GM23338 (cell line): ENCODE measurements around the gene ENTREP3. TPM values are rescaled to one million over a fixed set of nuclear protein-coding genes. Genes with fewer than 3 reads are reported as not detected.

ENCODE experiments used
- ATAC-seq: fragments of 200-7000 bp; cut with Tn5 transposase; 3 replicates; pipeline ENCODE4 v1.9.1; 2020
- DNase-seq: peaks from one replicate; pipeline ENCODE4 v3.0.0-alpha.2; 2015; ENCODE audit warnings: low spot score
- H2AFZ ChIP-seq: fragments of 200-600 bp; sonication (generic); 2 replicates; pipeline ENCODE4 v1.8.0; 2016; ENCODE audit warnings: antibody characterized with exemption, mild to moderate bottlenecking, moderate library complexity
- H3F3A ChIP-seq: fragments of 200-600 bp; sonication (generic); replicated peaks from 2 replicates; pipeline ENCODE4 v1.8.0; 2017; ENCODE audit warnings: antibody characterized with exemption, mixed run types, low read depth
- H3K27ac ChIP-seq: fragments of 200-600 bp; sonication (generic); 2 replicates; pipeline ENCODE4 v1.6.1; 2016; ENCODE audit warnings: low read depth
- H3K27me3 ChIP-seq: fragments of 200-600 bp; sonication (generic); 2 replicates; pipeline ENCODE4 v1.8.0; 2016; ENCODE audit warnings: mild to moderate bottlenecking, mixed run types, moderate library complexity; ENCODE audit not compliant: insufficient read depth
- H3K36me3 ChIP-seq: fragments of 200-600 bp; sonication (generic); 2 replicates; pipeline ENCODE4 v1.8.0; 2016; ENCODE audit warnings: mild to moderate bottlenecking; ENCODE audit not compliant: insufficient read depth
- H3K4me1 ChIP-seq: fragments of 200-600 bp; sonication (generic); 2 replicates; pipeline ENCODE4 v1.8.0; 2016; ENCODE audit warnings: mild to moderate bottlenecking, moderate library complexity; ENCODE audit not compliant: insufficient read depth
- H3K4me2 ChIP-seq: fragments of 200-600 bp; sonication (generic); 2 replicates; pipeline ENCODE4 v1.7.1; 2017; ENCODE audit warnings: mixed run types
- H3K4me3 ChIP-seq: fragments of 200-600 bp; sonication (generic); 2 replicates; pipeline ENCODE4 v1.6.1; 2016; ENCODE audit warnings: mixed run types
- H3K79me2 ChIP-seq: fragments of 200-600 bp; sonication (generic); replicated peaks from 2 replicates; pipeline ENCODE4 v1.8.0; 2017; ENCODE audit warnings: mild to moderate bottlenecking; ENCODE audit not compliant: insufficient read depth
- H3K9me2 ChIP-seq: fragments of 200-600 bp; sonication (generic); 2 replicates; pipeline ENCODE4 v1.8.0; 2017; ENCODE audit not compliant: insufficient read depth
- H4K20me1 ChIP-seq: fragments of 200-600 bp; sonication (generic); replicated peaks from 2 replicates; pipeline ENCODE4 v1.8.0; 2017; ENCODE audit warnings: mild to moderate bottlenecking; ENCODE audit not compliant: insufficient read depth
- H3K27ac Mint-ChIP-seq: 2 replicates; pipeline ENCODE4 v1.8.0; 2020; ENCODE audit warnings: inconsistent platforms, mild to moderate bottlenecking, moderate library complexity, mixed read lengths
- H3K27me3 Mint-ChIP-seq: 3 replicates; pipeline ENCODE4 v1.8.0; 2022; ENCODE audit warnings: low read depth, mild to moderate bottlenecking, moderate library complexity, mixed read lengths, inconsistent platforms; ENCODE audit not compliant: insufficient read depth, poor library complexity
- H3K36me3 Mint-ChIP-seq: 3 replicates; pipeline ENCODE4 v1.8.0; 2021; ENCODE audit warnings: low read depth, mild to moderate bottlenecking, inconsistent platforms, moderate library complexity, mixed read lengths
- H3K4me1 Mint-ChIP-seq: 3 replicates; pipeline ENCODE4 v1.8.0; 2020; ENCODE audit warnings: mild to moderate bottlenecking, inconsistent platforms, mixed read lengths
- H3K4me3 Mint-ChIP-seq: 3 replicates; pipeline ENCODE4 v1.8.0; 2021; ENCODE audit warnings: moderate library complexity, mild to moderate bottlenecking, inconsistent platforms, mixed read lengths
- H3K9me3 Mint-ChIP-seq: 3 replicates; pipeline ENCODE4 v1.8.0; 2020; ENCODE audit warnings: moderate library complexity, mild to moderate bottlenecking, inconsistent platforms, mixed read lengths
- CREB1 ChIP-seq: fragments of 250-450 bp; sonication (Bioruptor Pico); IDR thresholded peaks from 2 replicates; pipeline ENCODE4 v1.5.0; 2020; ENCODE audit warnings: low read depth, mild to moderate bottlenecking, moderate library complexity
- EZH2 ChIP-seq: fragments of 200-600 bp; sonication (generic); IDR thresholded peaks from one replicate; pipeline ENCODE4 v1.8.0; 2017; ENCODE audit warnings: antibody characterized with exemption, mild to moderate bottlenecking, low read depth; ENCODE audit not compliant: unreplicated experiment
- EZH2phosphoT487 ChIP-seq: fragments of 200-600 bp; sonication (generic); IDR thresholded peaks from one replicate; pipeline ENCODE4 v1.8.1; 2018; ENCODE audit warnings: antibody characterized with exemption; ENCODE audit not compliant: unreplicated experiment
- JUNB ChIP-seq: IDR thresholded peaks from one replicate; pipeline ENCODE4 v1.6.1; 2016; ENCODE audit warnings: antibody characterized with exemption; ENCODE audit not compliant: unreplicated experiment
- NANOG ChIP-seq: IDR thresholded peaks from 2 replicates; pipeline ENCODE4 v1.6.1; 2016; ENCODE audit warnings: antibody characterized with exemption, borderline replicate concordance
- POLR2AphosphoS5 ChIP-seq: IDR thresholded peaks from 2 replicates; pipeline ENCODE4 v1.6.1; 2016; ENCODE audit warnings: antibody characterized with exemption, low read depth
- STAT1 ChIP-seq: IDR thresholded peaks from one replicate; pipeline ENCODE4 v1.6.1; 2016; ENCODE audit warnings: antibody characterized with exemption; ENCODE audit not compliant: unreplicated experiment
- ZNF114 ChIP-seq: fragments of 250-450 bp; sonication (Bioruptor Pico); IDR thresholded peaks from 2 replicates; pipeline ENCODE4 v1.5.0; 2020; ENCODE audit warnings: mild to moderate bottlenecking, moderate library complexity
- ZNF331 ChIP-seq: fragments of 250-450 bp; sonication (Bioruptor Pico); IDR thresholded peaks from 2 replicates; pipeline ENCODE4 v1.5.0; 2020; ENCODE audit warnings: low read depth, mild to moderate bottlenecking, moderate library complexity
- polyA plus RNA-seq: library from polyadenylated mRNA; unstranded; fragments of >200 nt; fragmentation: Nextera tagmentation; extraction: Ambion mirVana; gene quantifications from 2 replicates; pipeline ENCODE4 v1.2.1, GENCODE V29; 2016
- total RNA-seq: library from RNA; depleted of rRNA; stranded (reverse); fragments of >200 nt; shearing (Covaris generic); gene quantifications from 2 replicates; pipeline ENCODE4 v1.2.3, GENCODE V29; 2014
- TF ChIP-seq, protein P1 (sequence below): IDR thresholded peaks from one replicate; pipeline ENCODE4 v1.6.1; 2018; ENCODE audit warnings: antibody characterized with exemption; ENCODE audit not compliant: unreplicated experiment
- TF ChIP-seq, protein P2 (sequence below), 2 experiments: fragments of 200-600 bp in 1 of 2; sonication (generic) in 1 of 2; conservative IDR thresholded peaks; 2 replicates each; pipeline versions ENCODE4 v1.5.1 to v1.6.1; 2016 to 2017; ENCODE audit warnings: antibody characterized with exemption in 2 of 2, low read depth in 2 of 2, mild to moderate bottlenecking in 2 of 2, moderate library complexity in 1 of 2
- TF ChIP-seq, protein P3 (sequence below): IDR thresholded peaks from 2 replicates; pipeline ENCODE4 v1.6.1; 2016; ENCODE audit warnings: antibody characterized with exemption
- TF ChIP-seq, protein P4 (sequence below): fragments of 250-450 bp; sonication (Bioruptor Pico); IDR thresholded peaks from 2 replicates; pipeline ENCODE4 v1.5.0; 2020; ENCODE audit warnings: mild to moderate bottlenecking, moderate library complexity

Gene ENTREP3
- total and polyA plus RNA-seq, 2 experiments from 2014 or later: 18.6 to 46.3 TPM

DNA sequence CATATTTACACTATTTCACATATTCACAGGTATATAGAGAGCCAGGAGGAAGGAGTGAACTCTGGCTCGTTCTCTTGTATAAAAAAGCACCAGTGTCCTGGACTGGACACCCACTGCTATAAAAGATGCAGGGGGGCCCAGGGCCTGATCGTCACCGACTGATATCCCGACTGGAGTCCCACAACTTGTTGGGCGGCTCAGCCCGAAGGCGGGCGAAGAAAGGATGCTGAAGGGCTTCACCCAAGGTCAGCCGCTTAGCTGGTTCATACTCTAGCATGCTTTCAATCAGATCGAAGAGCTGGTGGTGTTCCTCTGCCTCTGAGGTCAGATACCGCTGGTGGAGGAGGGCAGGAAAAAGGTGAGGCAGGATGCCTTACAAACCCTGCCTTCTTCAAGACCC is 7.8 kb upstream of the ENTREP3 start:
- H3K4me1 Mint-ChIP-seq: peaks cover 14% of the 10 kb centered on the region
- peaks cover 7% of the 10 kb centered on the region; the same call in 1 of the 3 replicates for H3K9me3 Mint-ChIP-seq
- H3K27me3 ChIP-seq: no peaks in the 10 kb centered on the region
- ATAC-seq: no peak
- H3K4me1 ChIP-seq: peaks cover 9% of the 10 kb centered on the region
- H3K4me3 ChIP-seq: no peak overlapping the region
- TF ChIP-seq POLR2AphosphoS5: no peak
- TF ChIP-seq EZH2: no peak
- no peak for TF ChIP-seq CREB1 (CRISPR knock-in tag)
- no peak for TF ChIP-seq EZH2phosphoT487
- TF ChIP-seq, protein P1, sequence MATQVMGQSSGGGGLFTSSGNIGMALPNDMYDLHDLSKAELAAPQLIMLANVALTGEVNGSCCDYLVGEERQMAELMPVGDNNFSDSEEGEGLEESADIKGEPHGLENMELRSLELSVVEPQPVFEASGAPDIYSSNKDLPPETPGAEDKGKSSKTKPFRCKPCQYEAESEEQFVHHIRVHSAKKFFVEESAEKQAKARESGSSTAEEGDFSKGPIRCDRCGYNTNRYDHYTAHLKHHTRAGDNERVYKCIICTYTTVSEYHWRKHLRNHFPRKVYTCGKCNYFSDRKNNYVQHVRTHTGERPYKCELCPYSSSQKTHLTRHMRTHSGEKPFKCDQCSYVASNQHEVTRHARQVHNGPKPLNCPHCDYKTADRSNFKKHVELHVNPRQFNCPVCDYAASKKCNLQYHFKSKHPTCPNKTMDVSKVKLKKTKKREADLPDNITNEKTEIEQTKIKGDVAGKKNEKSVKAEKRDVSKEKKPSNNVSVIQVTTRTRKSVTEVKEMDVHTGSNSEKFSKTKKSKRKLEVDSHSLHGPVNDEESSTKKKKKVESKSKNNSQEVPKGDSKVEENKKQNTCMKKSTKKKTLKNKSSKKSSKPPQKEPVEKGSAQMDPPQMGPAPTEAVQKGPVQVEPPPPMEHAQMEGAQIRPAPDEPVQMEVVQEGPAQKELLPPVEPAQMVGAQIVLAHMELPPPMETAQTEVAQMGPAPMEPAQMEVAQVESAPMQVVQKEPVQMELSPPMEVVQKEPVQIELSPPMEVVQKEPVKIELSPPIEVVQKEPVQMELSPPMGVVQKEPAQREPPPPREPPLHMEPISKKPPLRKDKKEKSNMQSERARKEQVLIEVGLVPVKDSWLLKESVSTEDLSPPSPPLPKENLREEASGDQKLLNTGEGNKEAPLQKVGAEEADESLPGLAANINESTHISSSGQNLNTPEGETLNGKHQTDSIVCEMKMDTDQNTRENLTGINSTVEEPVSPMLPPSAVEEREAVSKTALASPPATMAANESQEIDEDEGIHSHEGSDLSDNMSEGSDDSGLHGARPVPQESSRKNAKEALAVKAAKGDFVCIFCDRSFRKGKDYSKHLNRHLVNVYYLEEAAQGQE: no peak
- no peak for TF ChIP-seq NANOG
- TF ChIP-seq JUNB: no peak
- TF ChIP-seq STAT1: no peak
- TF ChIP-seq, protein P2, sequence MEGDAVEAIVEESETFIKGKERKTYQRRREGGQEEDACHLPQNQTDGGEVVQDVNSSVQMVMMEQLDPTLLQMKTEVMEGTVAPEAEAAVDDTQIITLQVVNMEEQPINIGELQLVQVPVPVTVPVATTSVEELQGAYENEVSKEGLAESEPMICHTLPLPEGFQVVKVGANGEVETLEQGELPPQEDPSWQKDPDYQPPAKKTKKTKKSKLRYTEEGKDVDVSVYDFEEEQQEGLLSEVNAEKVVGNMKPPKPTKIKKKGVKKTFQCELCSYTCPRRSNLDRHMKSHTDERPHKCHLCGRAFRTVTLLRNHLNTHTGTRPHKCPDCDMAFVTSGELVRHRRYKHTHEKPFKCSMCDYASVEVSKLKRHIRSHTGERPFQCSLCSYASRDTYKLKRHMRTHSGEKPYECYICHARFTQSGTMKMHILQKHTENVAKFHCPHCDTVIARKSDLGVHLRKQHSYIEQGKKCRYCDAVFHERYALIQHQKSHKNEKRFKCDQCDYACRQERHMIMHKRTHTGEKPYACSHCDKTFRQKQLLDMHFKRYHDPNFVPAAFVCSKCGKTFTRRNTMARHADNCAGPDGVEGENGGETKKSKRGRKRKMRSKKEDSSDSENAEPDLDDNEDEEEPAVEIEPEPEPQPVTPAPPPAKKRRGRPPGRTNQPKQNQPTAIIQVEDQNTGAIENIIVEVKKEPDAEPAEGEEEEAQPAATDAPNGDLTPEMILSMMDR (conservative IDR thresholded peaks at IDR 0.05; ENCODE audit: low read depth in 2 of 2): no peak
- TF ChIP-seq, protein P3, sequence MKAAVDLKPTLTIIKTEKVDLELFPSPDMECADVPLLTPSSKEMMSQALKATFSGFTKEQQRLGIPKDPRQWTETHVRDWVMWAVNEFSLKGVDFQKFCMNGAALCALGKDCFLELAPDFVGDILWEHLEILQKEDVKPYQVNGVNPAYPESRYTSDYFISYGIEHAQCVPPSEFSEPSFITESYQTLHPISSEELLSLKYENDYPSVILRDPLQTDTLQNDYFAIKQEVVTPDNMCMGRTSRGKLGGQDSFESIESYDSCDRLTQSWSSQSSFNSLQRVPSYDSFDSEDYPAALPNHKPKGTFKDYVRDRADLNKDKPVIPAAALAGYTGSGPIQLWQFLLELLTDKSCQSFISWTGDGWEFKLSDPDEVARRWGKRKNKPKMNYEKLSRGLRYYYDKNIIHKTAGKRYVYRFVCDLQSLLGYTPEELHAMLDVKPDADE: no peak
- TF ChIP-seq, protein P4, sequence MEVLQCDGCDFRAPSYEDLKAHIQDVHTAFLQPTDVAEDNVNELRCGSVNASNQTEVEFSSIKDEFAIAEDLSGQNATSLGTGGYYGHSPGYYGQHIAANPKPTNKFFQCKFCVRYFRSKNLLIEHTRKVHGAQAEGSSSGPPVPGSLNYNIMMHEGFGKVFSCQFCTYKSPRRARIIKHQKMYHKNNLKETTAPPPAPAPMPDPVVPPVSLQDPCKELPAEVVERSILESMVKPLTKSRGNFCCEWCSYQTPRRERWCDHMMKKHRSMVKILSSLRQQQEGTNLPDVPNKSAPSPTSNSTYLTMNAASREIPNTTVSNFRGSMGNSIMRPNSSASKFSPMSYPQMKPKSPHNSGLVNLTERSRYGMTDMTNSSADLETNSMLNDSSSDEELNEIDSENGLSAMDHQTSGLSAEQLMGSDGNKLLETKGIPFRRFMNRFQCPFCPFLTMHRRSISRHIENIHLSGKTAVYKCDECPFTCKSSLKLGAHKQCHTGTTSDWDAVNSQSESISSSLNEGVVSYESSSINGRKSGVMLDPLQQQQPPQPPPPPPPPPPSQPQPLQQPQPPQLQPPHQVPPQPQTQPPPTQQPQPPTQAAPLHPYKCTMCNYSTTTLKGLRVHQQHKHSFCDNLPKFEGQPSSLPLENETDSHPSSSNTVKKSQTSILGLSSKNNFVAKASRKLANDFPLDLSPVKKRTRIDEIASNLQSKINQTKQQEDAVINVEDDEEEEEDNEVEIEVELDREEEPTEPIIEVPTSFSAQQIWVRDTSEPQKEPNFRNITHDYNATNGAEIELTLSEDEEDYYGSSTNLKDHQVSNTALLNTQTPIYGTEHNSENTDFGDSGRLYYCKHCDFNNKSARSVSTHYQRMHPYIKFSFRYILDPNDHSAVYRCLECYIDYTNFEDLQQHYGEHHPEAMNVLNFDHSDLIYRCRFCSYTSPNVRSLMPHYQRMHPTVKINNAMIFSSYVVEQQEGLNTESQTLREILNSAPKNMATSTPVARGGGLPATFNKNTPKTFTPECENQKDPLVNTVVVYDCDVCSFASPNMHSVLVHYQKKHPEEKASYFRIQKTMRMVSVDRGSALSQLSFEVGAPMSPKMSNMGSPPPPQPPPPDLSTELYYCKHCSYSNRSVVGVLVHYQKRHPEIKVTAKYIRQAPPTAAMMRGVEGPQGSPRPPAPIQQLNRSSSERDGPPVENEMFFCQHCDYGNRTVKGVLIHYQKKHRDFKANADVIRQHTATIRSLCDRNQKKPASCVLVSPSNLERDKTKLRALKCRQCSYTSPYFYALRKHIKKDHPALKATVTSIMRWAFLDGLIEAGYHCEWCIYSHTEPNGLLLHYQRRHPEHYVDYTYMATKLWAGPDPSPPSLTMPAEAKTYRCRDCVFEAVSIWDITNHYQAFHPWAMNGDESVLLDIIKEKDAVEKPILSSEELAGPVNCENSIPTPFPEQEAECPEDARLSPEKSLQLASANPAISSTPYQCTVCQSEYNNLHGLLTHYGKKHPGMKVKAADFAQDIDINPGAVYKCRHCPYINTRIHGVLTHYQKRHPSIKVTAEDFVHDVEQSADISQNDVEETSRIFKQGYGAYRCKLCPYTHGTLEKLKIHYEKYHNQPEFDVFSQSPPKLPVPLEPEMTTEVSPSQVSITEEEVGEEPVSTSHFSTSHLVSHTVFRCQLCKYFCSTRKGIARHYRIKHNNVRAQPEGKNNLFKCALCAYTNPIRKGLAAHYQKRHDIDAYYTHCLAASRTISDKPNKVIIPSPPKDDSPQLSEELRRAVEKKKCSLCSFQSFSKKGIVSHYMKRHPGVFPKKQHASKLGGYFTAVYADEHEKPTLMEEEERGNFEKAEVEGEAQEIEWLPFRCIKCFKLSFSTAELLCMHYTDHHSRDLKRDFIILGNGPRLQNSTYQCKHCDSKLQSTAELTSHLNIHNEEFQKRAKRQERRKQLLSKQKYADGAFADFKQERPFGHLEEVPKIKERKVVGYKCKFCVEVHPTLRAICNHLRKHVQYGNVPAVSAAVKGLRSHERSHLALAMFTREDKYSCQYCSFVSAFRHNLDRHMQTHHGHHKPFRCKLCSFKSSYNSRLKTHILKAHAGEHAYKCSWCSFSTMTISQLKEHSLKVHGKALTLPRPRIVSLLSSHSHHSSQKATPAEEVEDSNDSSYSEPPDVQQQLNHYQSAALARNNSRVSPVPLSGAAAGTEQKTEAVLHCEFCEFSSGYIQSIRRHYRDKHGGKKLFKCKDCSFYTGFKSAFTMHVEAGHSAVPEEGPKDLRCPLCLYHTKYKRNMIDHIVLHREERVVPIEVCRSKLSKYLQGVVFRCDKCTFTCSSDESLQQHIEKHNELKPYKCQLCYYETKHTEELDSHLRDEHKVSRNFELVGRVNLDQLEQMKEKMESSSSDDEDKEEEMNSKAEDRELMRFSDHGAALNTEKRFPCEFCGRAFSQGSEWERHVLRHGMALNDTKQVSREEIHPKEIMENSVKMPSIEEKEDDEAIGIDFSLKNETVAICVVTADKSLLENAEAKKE: no peak
- TF ChIP-seq ZNF331 (CRISPR knock-in tag): no peak
- no peak for TF ChIP-seq ZNF114 (CRISPR knock-in tag)
- peaks cover 10% of the 10 kb centered on the region for H3K79me2 ChIP-seq
- H3K36me3 Mint-ChIP-seq: peaks cover 72% of the 10 kb centered on the region
- peaks cover 59% of the 10 kb centered on the region for H3K36me3 ChIP-seq
- H3K4me3 Mint-ChIP-seq: no peak overlapping the region; the same call in 2 of the 3 replicates
- peak overlapping the region; percentile 81 for H3K27ac ChIP-seq
- no peak for DNase-seq
- H2AFZ ChIP-seq: no peak overlapping the region
- H3K4me2 ChIP-seq: 0 out of 2 replicates have a peak overlapping the region, but pooled peaks have one; percentile 18
- 0 out of 2 replicates have a peak, but pooled peaks cover 11% of the 10 kb centered on the region for H4K20me1 ChIP-seq
- no peaks in the 10 kb centered on the region for H3K9me2 ChIP-seq
- peaks cover 15% of the 10 kb centered on the region for H3K27me3 Mint-ChIP-seq
- peaks cover 59% of the 10 kb centered on the region for H3F3A ChIP-seq
- H3K27ac Mint-ChIP-seq: 0 out of 2 replicates have a peak overlapping the region, but pooled peaks have one; percentile 81
